ENCODE data around the gene GPR63. TPM values are rescaled to one million over a fixed set of nuclear protein-coding genes. Genes with fewer than 3 reads are reported as not detected.

The GPR63 gene
- total and polyA plus RNA-seq, 9 of the 15 experiments (the other 6 are each of a cell fraction or from before 2014, with no cell fraction given) = 1.6 to 5.1 (median 3.7) TPM

- BruUV-seq (replicated peaks) = no TSS peak
- Histone ChIP-seq H3K9me3 (replicated peaks; ENCODE audit: control insufficient read depth, insufficient read depth, low read depth, low read length) (no peaks in the 10 kb centered on the region), H3K4me3 (no peak overlapping the region), H4K20me1 (replicated peaks; ENCODE audit: control insufficient read depth, insufficient read depth, low read length) (no peaks in the 10 kb centered on the region), H3K36me3 (ENCODE audit: control insufficient read depth, insufficient read depth, low read length) (no peaks in the 10 kb centered on the region), H3K4me2 (ENCODE audit: insufficient read depth, low read length) (no peak overlapping the region), H2AFZ (ENCODE audit: low read depth, low read length) (no peak overlapping the region), H3K79me2 (ENCODE audit: control insufficient read depth, insufficient read depth, low read length) (no peaks in the 10 kb centered on the region), H3K9me1 (ENCODE audit: control insufficient read depth, insufficient read depth, low read length) (no peaks in the 10 kb centered on the region), H3K27ac (ENCODE audit: extremely low read depth, low read depth, low read length) (no peak overlapping the region), H3K9ac (ENCODE audit: insufficient read depth in 1 of 2, low read depth in 2 of 2, low read length in 2 of 2) (no peak overlapping the region), H3K4me1 (replicated peaks in 1 of 2; ENCODE audit: control insufficient read depth in 2 of 2, insufficient read depth in 2 of 2, low read length in 2 of 2) (no peaks in the 10 kb centered on the region), H3K27me3 (ENCODE audit: control insufficient read depth in 2 of 2, insufficient read depth in 2 of 2, low read length in 2 of 2) (no peaks in the 10 kb centered on the region)
- FAIRE-seq (no peak), DNase-seq (ENCODE audit: extremely low read depth in 1 of 4, low spot score in 3 of 4) (no peak), ATAC-seq (no peak)
- ChIA-PET POLR2A (interaction anchor here (0.7 kb wide), 1 partner anchor 39 kb away, joined by 3 read pairs; no protein-coding TSS in a partner anchor), CTCF (ENCODE audit: low intra/inter-chr PET ratio) (no interaction called here)
- in situ Hi-C loops (cut with MboI) = no loop called here
- TF ChIP-seq SMC3 (conservative IDR thresholded peaks at IDR 0.05; ENCODE audit: insufficient read depth, low read depth, low read length) (no peak), ZNF316 (IDR thresholded peaks at IDR 0.05) (peak; percentile 49; the same call in 1 of the 2 replicates), RB1 (IDR thresholded peaks at IDR 0.05; ENCODE audit: low read depth) (no peak), BHLHE40 (IDR thresholded peaks at IDR 0.05; ENCODE audit: low read length) (no peak), JUN (IDR thresholded peaks at IDR 0.05; ENCODE audit: borderline replicate concordance, low read depth, low read length) (no peak), JUN (CRISPR knock-in tag; IDR thresholded peaks at IDR 0.05; ENCODE audit: borderline replicate concordance) (no peak), KDM5B (IDR thresholded peaks at IDR 0.05; ENCODE audit: insufficient replicate concordance, low read depth, low read length) (no peak), JUND (IDR thresholded peaks at IDR 0.05; ENCODE audit: borderline replicate concordance, low read depth, low read length) (no peak), JUND (tag; IDR thresholded peaks at IDR 0.05; ENCODE audit: borderline replicate concordance, low read depth, low read length) (no peak)
- intact Hi-C loops (cut with micrococcal nuclease) = no loop called here
- 65% methylated on average over 3 of the region's 3 CpGs for WGBS (ENCODE audit: insufficient coverage, low coverage, missing lambda C conversion rate)
Observed at GRCh38 chr6:96789871-96790270, 47.4 kb downstream of the GPR63 start.

Data from K562 (cell line).